H1 (cell line): ENCODE results near the gene UBE3C. TPM values are rescaled to one million over a fixed set of nuclear protein-coding genes. Genes with fewer than 3 reads are reported as not detected.

Experiments
- CTCF ChIA-PET: fragments of 300-600 bp; sonication (Branson Sonifier 250); formaldehyde crosslinking; loops from one replicate; lab custom pipeline; 2021; ENCODE audit not compliant: partially characterized antibody; lab: Charles Lee
- POLR2A ChIA-PET: fragments of 300-600 bp; sonication (Branson Sonifier 250); formaldehyde crosslinking; loops from one replicate; lab custom pipeline; 2021; ENCODE audit warnings: inconsistent platforms; ENCODE audit not compliant: partially characterized antibody; lab: Charles Lee
- DNase-seq, 2 experiments: peaks; one replicate each; pipeline versions ENCODE4 v3.0.0 to v3.0.0-alpha.2; 2010 to 2022; ENCODE audit warnings: low spot score in 2 of 2, low read depth in 1 of 2, mixed read lengths in 1 of 2
- FAIRE-seq: peaks from 2 replicates; lab custom pipeline; 2011; peaks lifted over from hg19 to GRCh38; lab: Jason Lieb, UNC
- H2AFZ ChIP-seq: 2 replicates; pipeline ENCODE4 v1.8.1; 2012; ENCODE audit warnings: low read length, inconsistent platforms
- H2AK5ac ChIP-seq: 2 replicates; pipeline ENCODE4 v1.6.1; 2013; ENCODE audit warnings: low read depth, low read length
- H2BK120ac ChIP-seq: replicated peaks from 2 replicates; pipeline ENCODE3; 2013; ENCODE audit warnings: low read depth, low read length, inconsistent platforms
- H2BK12ac ChIP-seq: 2 replicates; pipeline ENCODE4 v1.6.1; 2013; ENCODE audit warnings: low read depth, low read length
- H2BK15ac ChIP-seq: 2 replicates; pipeline ENCODE4 v1.6.1; 2013; ENCODE audit warnings: low read length
- H2BK20ac ChIP-seq: 2 replicates; pipeline ENCODE4 v1.6.1; 2013; ENCODE audit warnings: low read length
- H2BK5ac ChIP-seq: 2 replicates; pipeline ENCODE4 v1.6.1; 2013; ENCODE audit warnings: low read depth, low read length
- H3K14ac ChIP-seq: 2 replicates; pipeline ENCODE4 v1.6.1; 2013; ENCODE audit warnings: inconsistent platforms; ENCODE audit not compliant: insufficient read length
- H3K18ac ChIP-seq: 2 replicates; pipeline ENCODE4 v1.6.1; 2013; ENCODE audit warnings: low read length; ENCODE audit errors: extremely low read depth
- H3K23ac ChIP-seq: 2 replicates; pipeline ENCODE4 v1.6.1; 2013; ENCODE audit warnings: inconsistent platforms; ENCODE audit not compliant: insufficient read length
- H3K23me2 ChIP-seq: 2 replicates; pipeline ENCODE4 v1.6.1; 2013; ENCODE audit warnings: low read depth, low read length
- H3K27ac ChIP-seq: 2 replicates; pipeline ENCODE4 v1.6.1; 2011; ENCODE audit warnings: low read depth, low read length, inconsistent platforms
- H3K27me3 ChIP-seq, 4 experiments: replicated peaks in 1 of 4; 1 replicate in 1 of 4; 2 replicates in 3 of 4; pipeline versions ENCODE4 v1.6.1 to v1.8.1; 2011 to 2013; ENCODE audit warnings: low read length in 3 of 4, mild to moderate bottlenecking in 3 of 4, inconsistent platforms in 2 of 4, mixed read lengths in 2 of 4, moderate library complexity in 1 of 4; ENCODE audit not compliant: control insufficient read depth in 3 of 4, insufficient read depth in 3 of 4; ENCODE audit errors: extremely low read depth in 1 of 4
- H3K36me3 ChIP-seq, 4 experiments: 2 replicates each; pipeline versions ENCODE4 v1.6.1 to v1.8.1; 2011 to 2013; ENCODE audit warnings: mild to moderate bottlenecking in 4 of 4, low read length in 3 of 4, moderate library complexity in 2 of 4, control low read depth in 1 of 4, inconsistent platforms in 1 of 4; ENCODE audit not compliant: insufficient read depth in 4 of 4, control insufficient read depth in 2 of 4
- H3K4ac ChIP-seq: replicated peaks from 2 replicates; pipeline ENCODE3; 2013; ENCODE audit warnings: low read length, low read depth, mixed read lengths, inconsistent platforms; ENCODE audit not compliant: insufficient read length
- H3K4me1 ChIP-seq, 4 experiments: replicated peaks in 1 of 4; 1 replicate in 1 of 4; 2 replicates in 3 of 4; pipeline versions ENCODE4 v1.6.1 to v1.8.1; 2011 to 2013; ENCODE audit warnings: low read length in 3 of 4, inconsistent platforms in 2 of 4, mixed read lengths in 1 of 4; ENCODE audit not compliant: insufficient read depth in 4 of 4, control insufficient read depth in 3 of 4
- H3K4me2 ChIP-seq, 2 experiments: 2 replicates each; pipeline versions ENCODE4 v1.6.1 to v1.8.1; 2011 to 2013; ENCODE audit warnings: low read depth in 2 of 2, low read length in 2 of 2, control low read depth in 1 of 2, inconsistent platforms in 1 of 2, mild to moderate bottlenecking in 1 of 2; ENCODE audit not compliant: insufficient read depth in 1 of 2
- H3K4me3 ChIP-seq, 4 experiments: fragments of 200-600, 300-600 bp in 1 of 4; sonication (generic), shearing (Covaris generic), sonication (Bioruptor Twin) in 1 of 4; 2 replicates each; pipeline versions ENCODE4 v1.5.1 to v1.8.1; 2011 to 2016; ENCODE audit warnings: low read length in 4 of 4, low read depth in 3 of 4, control low read depth in 2 of 4, inconsistent platforms in 2 of 4, mild to moderate bottlenecking in 2 of 4, mixed read lengths in 1 of 4, moderate library complexity in 1 of 4; ENCODE audit not compliant: insufficient read depth in 2 of 4; ENCODE audit errors: extremely low read depth in 1 of 4
- H3K56ac ChIP-seq: replicated peaks from 2 replicates; pipeline ENCODE3; 2013; ENCODE audit warnings: low read depth, mild to moderate bottlenecking, mixed read lengths, low read length, inconsistent platforms; ENCODE audit not compliant: insufficient read length
- H3K79me1 ChIP-seq: 2 replicates; pipeline ENCODE4 v1.6.1; 2013; ENCODE audit warnings: low read depth, low read length, control low read depth
- H3K79me2 ChIP-seq, 2 experiments: 2 replicates each; pipeline versions ENCODE4 v1.6.1 to v1.8.1; 2012 to 2013; ENCODE audit warnings: low read length in 2 of 2, mild to moderate bottlenecking in 2 of 2, inconsistent platforms in 1 of 2; ENCODE audit not compliant: insufficient read depth in 2 of 2, control insufficient read depth in 1 of 2
- H3K9ac ChIP-seq, 4 experiments: replicated peaks in 1 of 4; 1 replicate in 1 of 4; 2 replicates in 3 of 4; pipeline versions ENCODE4 v1.6.1 to v1.8.1; 2011 to 2013; ENCODE audit warnings: low read depth in 3 of 4, low read length in 3 of 4, control low read depth in 2 of 4, mild to moderate bottlenecking in 2 of 4, moderate library complexity in 2 of 4, inconsistent platforms in 1 of 4; ENCODE audit errors: extremely low read depth in 1 of 4
- H3K9me3 ChIP-seq, 2 experiments: 2 replicates each; pipeline versions ENCODE4 v1.6.1 to v1.8.1; 2012 to 2013; ENCODE audit warnings: mild to moderate bottlenecking in 2 of 2, moderate library complexity in 2 of 2, control low read depth in 1 of 2, inconsistent platforms in 1 of 2, low read depth in 1 of 2, low read length in 1 of 2, mixed read lengths in 1 of 2; ENCODE audit not compliant: insufficient read depth in 2 of 2
- H4K20me1 ChIP-seq, 2 experiments: replicated peaks in 1 of 2; 2 replicates each; pipeline versions ENCODE3 to v1.8.1; 2011 to 2013; ENCODE audit warnings: inconsistent platforms in 2 of 2, low read length in 2 of 2, mild to moderate bottlenecking in 1 of 2; ENCODE audit not compliant: insufficient read depth in 2 of 2, control insufficient read depth in 1 of 2
- H4K5ac ChIP-seq: 2 replicates; pipeline ENCODE4 v1.6.1; 2013; ENCODE audit warnings: low read length, low read depth, mixed read lengths, inconsistent platforms; ENCODE audit not compliant: insufficient read length
- H4K8ac ChIP-seq: 2 replicates; pipeline ENCODE4 v1.8.0; 2013; ENCODE audit warnings: mild to moderate bottlenecking, moderate library complexity, low read length, inconsistent platforms; ENCODE audit not compliant: insufficient read depth; ENCODE audit errors: extremely low read depth
- H4K91ac ChIP-seq: replicated peaks from 2 replicates; pipeline ENCODE3; 2013; ENCODE audit warnings: low read length, mixed read lengths, inconsistent platforms; ENCODE audit not compliant: insufficient read length
- CTCF ChIP-seq, 3 experiments: IDR thresholded peaks; 1 replicate in 2 of 3; 2 replicates in 1 of 3; pipeline versions ENCODE4 v1.5.1 to v1.6.1; 2011; ENCODE audit warnings: low read length in 3 of 3, mild to moderate bottlenecking in 3 of 3, inconsistent platforms in 2 of 3, low read depth in 1 of 3, moderate library complexity in 1 of 3; ENCODE audit not compliant: insufficient read depth in 1 of 3; ENCODE audit errors: control extremely low read depth in 1 of 3
- HDAC6 ChIP-seq: IDR thresholded peaks from one replicate; pipeline ENCODE4 v1.7.1; 2012; ENCODE audit warnings: low read depth, mild to moderate bottlenecking, inconsistent platforms, low read length, moderate library complexity
- KDM1A ChIP-seq: fragments of 200-600, 300-600 bp; sonication (generic); IDR thresholded peaks from 2 replicates; pipeline ENCODE4 v1.7.1; 2016; ENCODE audit warnings: mild to moderate bottlenecking, low read length, borderline replicate concordance
- POLR2AphosphoS5 ChIP-seq: IDR thresholded peaks from 2 replicates; pipeline ENCODE4 v1.6.1; 2011; ENCODE audit warnings: low read depth, low read length
- RAD21 ChIP-seq, 2 experiments: IDR thresholded peaks in 1 of 2; conservative IDR thresholded peaks in 1 of 2; 2 replicates each; pipeline ENCODE4 v1.6.1; 2011; ENCODE audit warnings: low read depth in 2 of 2, low read length in 2 of 2, improper control_type of control experiment in 1 of 2, inconsistent platforms in 1 of 2, mild to moderate bottlenecking in 1 of 2, moderate library complexity in 1 of 2
- SUZ12 ChIP-seq: fragments of 200-600 bp; sonication (generic); IDR thresholded peaks from 2 replicates; pipeline ENCODE4 v1.6.1; 2012; ENCODE audit warnings: mild to moderate bottlenecking, inconsistent platforms, low read length, moderate library complexity, mixed read lengths
- WGBS, 2 experiments: shearing (Covaris generic) in 1 of 2; methylation state at CpG; one replicate each; pipeline versions ENCODE4 v1.1.6 to v1.1.7; 2013 to 2015; ENCODE audit warnings: low lambda C conversion rate in 2 of 2, mixed read lengths in 2 of 2, inconsistent platforms in 1 of 2, low coverage in 1 of 2, missing lambda C conversion rate in 1 of 2; ENCODE audit not compliant: insufficient replicate concordance in 2 of 2, insufficient coverage in 1 of 2, insufficient read length in 1 of 2; ENCODE audit errors: extremely low coverage in 1 of 2, missing lambda C conversion rate in 1 of 2; 5-methylcytosine and 5-hydroxymethylcytosine counted together
- polyA plus RNA-seq, 7 experiments: library from polyadenylated mRNA; depleted of rRNA in 3 of 7; stranded (reverse) in 5 of 7; unstranded in 2 of 7; fragments of >200 nt in 5 of 7; fragments of 200-250 nt in 2 of 7; gene quantifications; 1 replicate in 5 of 7; 2 replicates in 1 of 7; 4 replicates in 1 of 7; pipeline versions ENCODE4 v1.2.1 to v1.2.3, GENCODE V29; 2011 to 2013; ENCODE audit warnings: missing spikeins in 2 of 7, mixed read lengths in 2 of 7
- total RNA-seq: library from RNA; stranded (reverse); fragmentation: NEBNext Ultra II Directional; extraction: Animal tissue kit (Norgen Biotek cat#: 25700); gene quantifications from 2 replicates; pipeline ENCODE4 v1.2.1, GENCODE V29; 2021

Gene UBE3C
- total and polyA plus RNA-seq, 2 of the 8 experiments (the other 6 are each of a cell fraction or from before 2014, with no cell fraction given): 32.0 to 54.1 TPM

- H2BK15ac ChIP-seq: no peak overlapping the region
- H2BK20ac ChIP-seq: no peak overlapping the region
- peaks cover 0 to 2% of the 10 kb centered on the region in 2 experiments for H4K20me1 ChIP-seq
- no peak overlapping the region for H2BK5ac ChIP-seq
- H3K79me2 ChIP-seq: no peaks in the 10 kb centered on the region
- no peak overlapping the region for H3K56ac ChIP-seq
- no peak overlapping the region for H3K18ac ChIP-seq
- H3K4me3 ChIP-seq: no peak overlapping the region
- FAIRE-seq (no peak), DNase-seq (no peak)
- H4K91ac ChIP-seq: no peak overlapping the region
- H4K8ac ChIP-seq: no peak overlapping the region
- H3K9ac ChIP-seq: no peak overlapping the region
- no peak overlapping the region for H3K4me2 ChIP-seq
- no peak overlapping the region for H3K14ac ChIP-seq
- no peak overlapping the region for H2BK12ac ChIP-seq
- no peaks in the 10 kb centered on the region for H3K23me2 ChIP-seq
- TF ChIP-seq HDAC6: no peak
- no peak for TF ChIP-seq SUZ12
- TF ChIP-seq KDM1A: no peak
- peak in 2 of 3 experiments; percentile 24 to 37; a peak in 2 of 4 replicates for TF ChIP-seq CTCF (IDR thresholded peaks at IDR 0.05; ENCODE audit: control extremely low read depth in 1 of 3, insufficient read depth in 1 of 3, low read depth in 1 of 3, low read length in 3 of 3)
- TF ChIP-seq RAD21 (IDR thresholded peaks at IDR 0.05 in 1 of 2, conservative IDR thresholded peaks at IDR 0.05 in 1 of 2; ENCODE audit: low read depth in 2 of 2, low read length in 2 of 2): 0 out of 4 replicates have a peak, but pooled peaks of 1 of the 2 experiments have one; percentile 1
- TF ChIP-seq POLR2AphosphoS5: peak; percentile 58; the same call in 1 of the 2 replicates
- no peak overlapping the region for H4K5ac ChIP-seq
- H3K4me1 ChIP-seq: no peaks in the 10 kb centered on the region
- H3K79me1 ChIP-seq: no peaks in the 10 kb centered on the region; the same call in none of the 2 replicates
- H3K36me3 ChIP-seq: peaks cover 0 to 12% (median 3%) of the 10 kb centered on the region in 4 experiments; a peak in 2 of 8 replicates
- WGBS, 2 experiments: 95% methylated on average over 10 of the region's 10 CpGs; no CpG with 5 or more reads in 1 of the 2 experiments
- H2BK120ac ChIP-seq: no peak overlapping the region
- no peaks in the 10 kb centered on the region for H3K27me3 ChIP-seq
- no peak overlapping the region for H2AFZ ChIP-seq
- H3K27ac ChIP-seq: no peak overlapping the region
- ChIA-PET POLR2A (interaction anchor here (0.9 to 1.8 kb wide), 5 partner anchors 9 to 37 kb away, joined by 3 read pairs; no protein-coding TSS in a partner anchor), CTCF (interaction anchor here (0.7 to 17.0 kb wide), 13 partner anchors 11 to 266 kb away, joined by 3 to 207 read pairs (median 6); no protein-coding TSS in a partner anchor)
- no peaks in the 10 kb centered on the region for H3K9me3 ChIP-seq
- H2AK5ac ChIP-seq: no peak overlapping the region
- H3K4ac ChIP-seq: no peak overlapping the region
- no peak overlapping the region for H3K23ac ChIP-seq
Observed at GRCh38 chr7:157239571-157240270, 101.0 kb downstream of the UBE3C start.
